Mononuclear cell (primary cell): ENCODE measurements around the gene ZDHHC11. TPM values are rescaled to one million over a fixed set of nuclear protein-coding genes. Genes with fewer than 3 reads are reported as not detected.
"Not testable (repeated sequence)": the region's sequence is repeated elsewhere in the genome, so short reads cannot be mapped to it uniquely, and the experiment has no call there.

Experiments
- H3K27me3 ChIP-seq: 2 replicates; pipeline ENCODE4 v1.6.0; 2011; ENCODE audit warnings: low read length, control low read depth; ENCODE audit not compliant: insufficient read depth
- H3K4me1 ChIP-seq: 2 replicates; pipeline ENCODE4 v1.5.1; 2011; ENCODE audit warnings: mild to moderate bottlenecking, low read length, control low read depth; ENCODE audit not compliant: insufficient read depth
- H3K4me3 ChIP-seq: 2 replicates; pipeline ENCODE4 v1.5.1; 2011; ENCODE audit warnings: mild to moderate bottlenecking, low read length, moderate library complexity
- H3K9me3 ChIP-seq: 2 replicates; pipeline ENCODE4 v1.5.1; 2011; ENCODE audit warnings: low read depth, mild to moderate bottlenecking, control low read depth, low read length
- total RNA-seq: library from RNA; depleted of rRNA; stranded (reverse); fragments of >200 nt; gene quantifications from one replicate; pipeline ENCODE4 v1.2.3, GENCODE V29; 2012

ZDHHC11 gene
- total RNA-seq, 1 donor: 1.2 TPM

GRCh38 chr5:788703-789102 lies 62.1 kb downstream of the ZDHHC11 start:
- H3K4me3 ChIP-seq, H3K27me3 ChIP-seq, H3K9me3 ChIP-seq, H3K4me1 ChIP-seq: not testable (repeated sequence)

- H3K27me3 ChIP-seq, H3K9me3 ChIP-seq, H3K4me1 ChIP-seq, H3K4me3 ChIP-seq: not testable (repeated sequence)
Observed at GRCh38 chr5:787857-788233, 62.9 kb downstream of the ZDHHC11 start.

- not testable (repeated sequence) for H3K9me3 ChIP-seq, H3K4me3 ChIP-seq, H3K4me1 ChIP-seq, H3K27me3 ChIP-seq
Observed at GRCh38 chr5:787224-787856, 63.4 kb downstream of the ZDHHC11 start.

- not testable (repeated sequence) for H3K4me1 ChIP-seq, H3K27me3 ChIP-seq, H3K9me3 ChIP-seq
- H3K4me3 ChIP-seq: peak overlapping the region; percentile 32
Observed at GRCh38 chr5:785181-785705, 65.5 kb downstream of the ZDHHC11 start.

GRCh38 chr5:784428-785177 lies 66.2 kb downstream of the ZDHHC11 start, which contains the start of gene ZDHHC11B:
ZDHHC11B (minus strand) TSS chr5:784729; CDS start chr5:766919, 17,810 bp downstream.
- H3K9me3 ChIP-seq, H3K27me3 ChIP-seq: not testable (repeated sequence)
- H3K4me3 ChIP-seq: peak within 1 kb of the TSS; percentile 32

GRCh38 chr5:783881-784427 lies 66.8 kb downstream of the ZDHHC11 start:
- H3K9me3 ChIP-seq, H3K4me1 ChIP-seq, H3K27me3 ChIP-seq: not testable (repeated sequence)
- peak overlapping the region; percentile 25 for H3K4me3 ChIP-seq

More at GRCh38 chr5:784428-785177, 66.2 kb downstream of the ZDHHC11 start, which contains the start of gene ZDHHC11B:
- not testable (repeated sequence) for H3K4me1 ChIP-seq

GRCh38 chr5:783049-783802 lies 67.6 kb downstream of the ZDHHC11 start:
- H3K27me3 ChIP-seq, H3K4me3 ChIP-seq, H3K4me1 ChIP-seq: not testable (repeated sequence)

GRCh38 chr5:782356-782755 lies 68.4 kb downstream of the ZDHHC11 start:
- not testable (repeated sequence) for H3K9me3 ChIP-seq, H3K4me3 ChIP-seq, H3K27me3 ChIP-seq, H3K4me1 ChIP-seq

More at GRCh38 chr5:783049-783802, 67.6 kb downstream of the ZDHHC11 start:
- not testable (repeated sequence) for H3K9me3 ChIP-seq

GRCh38 chr5:780571-780970 lies 70.2 kb downstream of the ZDHHC11 start:
- not testable (repeated sequence) for H3K4me3 ChIP-seq, H3K9me3 ChIP-seq, H3K4me1 ChIP-seq

GRCh38 chr5:778967-779366 lies 71.8 kb downstream of the ZDHHC11 start:
- not testable (repeated sequence) for H3K9me3 ChIP-seq, H3K27me3 ChIP-seq, H3K4me1 ChIP-seq, H3K4me3 ChIP-seq

More at GRCh38 chr5:780571-780970, 70.2 kb downstream of the ZDHHC11 start:
- H3K27me3 ChIP-seq: not testable (repeated sequence)

- H3K9me3 ChIP-seq, H3K27me3 ChIP-seq, H3K4me3 ChIP-seq, H3K4me1 ChIP-seq: not testable (repeated sequence)
Observed at GRCh38 chr5:778421-778820, 72.4 kb downstream of the ZDHHC11 start.

- H3K27me3 ChIP-seq: no peaks in the 10 kb centered on the region
- no peak overlapping the region for H3K4me3 ChIP-seq
- no peaks in the 10 kb centered on the region for H3K4me1 ChIP-seq
- no peaks in the 10 kb centered on the region for H3K9me3 ChIP-seq
Observed at GRCh38 chr5:777756-778161, 73.0 kb downstream of the ZDHHC11 start.

- H3K4me1 ChIP-seq: no peaks in the 10 kb centered on the region
- no peaks in the 10 kb centered on the region for H3K9me3 ChIP-seq
- no peaks in the 10 kb centered on the region for H3K27me3 ChIP-seq
- no peak overlapping the region for H3K4me3 ChIP-seq
Observed at GRCh38 chr5:776862-777711, 73.7 kb downstream of the ZDHHC11 start.
